GM23338 (cell line): ENCODE data around the gene NUCB1. TPM values are rescaled to one million over a fixed set of nuclear protein-coding genes. Genes with fewer than 3 reads are reported as not detected.

ENCODE experiments used
- ATAC-seq: fragments of 200-7000 bp; cut with Tn5 transposase; 3 replicates; pipeline ENCODE4 v1.9.1; 2020
- DNase-seq: peaks from one replicate; pipeline ENCODE4 v3.0.0-alpha.2; 2015; ENCODE audit warnings: low spot score
- H2AFZ ChIP-seq: fragments of 200-600 bp; sonication (generic); 2 replicates; pipeline ENCODE4 v1.8.0; 2016; ENCODE audit warnings: antibody characterized with exemption, mild to moderate bottlenecking, moderate library complexity
- H3F3A ChIP-seq: fragments of 200-600 bp; sonication (generic); replicated peaks from 2 replicates; pipeline ENCODE4 v1.8.0; 2017; ENCODE audit warnings: antibody characterized with exemption, mixed run types, low read depth
- H3K27ac ChIP-seq: fragments of 200-600 bp; sonication (generic); 2 replicates; pipeline ENCODE4 v1.6.1; 2016; ENCODE audit warnings: low read depth
- H3K27me3 ChIP-seq: fragments of 200-600 bp; sonication (generic); 2 replicates; pipeline ENCODE4 v1.8.0; 2016; ENCODE audit warnings: mild to moderate bottlenecking, mixed run types, moderate library complexity; ENCODE audit not compliant: insufficient read depth
- H3K36me3 ChIP-seq: fragments of 200-600 bp; sonication (generic); 2 replicates; pipeline ENCODE4 v1.8.0; 2016; ENCODE audit warnings: mild to moderate bottlenecking; ENCODE audit not compliant: insufficient read depth
- H3K4me1 ChIP-seq: fragments of 200-600 bp; sonication (generic); 2 replicates; pipeline ENCODE4 v1.8.0; 2016; ENCODE audit warnings: mild to moderate bottlenecking, moderate library complexity; ENCODE audit not compliant: insufficient read depth
- H3K4me2 ChIP-seq: fragments of 200-600 bp; sonication (generic); 2 replicates; pipeline ENCODE4 v1.7.1; 2017; ENCODE audit warnings: mixed run types
- H3K4me3 ChIP-seq: fragments of 200-600 bp; sonication (generic); 2 replicates; pipeline ENCODE4 v1.6.1; 2016; ENCODE audit warnings: mixed run types
- H3K79me2 ChIP-seq: fragments of 200-600 bp; sonication (generic); replicated peaks from 2 replicates; pipeline ENCODE4 v1.8.0; 2017; ENCODE audit warnings: mild to moderate bottlenecking; ENCODE audit not compliant: insufficient read depth
- H3K9me2 ChIP-seq: fragments of 200-600 bp; sonication (generic); 2 replicates; pipeline ENCODE4 v1.8.0; 2017; ENCODE audit not compliant: insufficient read depth
- H4K20me1 ChIP-seq: fragments of 200-600 bp; sonication (generic); replicated peaks from 2 replicates; pipeline ENCODE4 v1.8.0; 2017; ENCODE audit warnings: mild to moderate bottlenecking; ENCODE audit not compliant: insufficient read depth
- H3K27ac Mint-ChIP-seq: 2 replicates; pipeline ENCODE4 v1.8.0; 2020; ENCODE audit warnings: inconsistent platforms, mild to moderate bottlenecking, moderate library complexity, mixed read lengths
- H3K27me3 Mint-ChIP-seq: 3 replicates; pipeline ENCODE4 v1.8.0; 2022; ENCODE audit warnings: low read depth, mild to moderate bottlenecking, moderate library complexity, mixed read lengths, inconsistent platforms; ENCODE audit not compliant: insufficient read depth, poor library complexity
- H3K36me3 Mint-ChIP-seq: 3 replicates; pipeline ENCODE4 v1.8.0; 2021; ENCODE audit warnings: low read depth, mild to moderate bottlenecking, inconsistent platforms, moderate library complexity, mixed read lengths
- H3K4me1 Mint-ChIP-seq: 3 replicates; pipeline ENCODE4 v1.8.0; 2020; ENCODE audit warnings: mild to moderate bottlenecking, inconsistent platforms, mixed read lengths
- H3K4me3 Mint-ChIP-seq: 3 replicates; pipeline ENCODE4 v1.8.0; 2021; ENCODE audit warnings: moderate library complexity, mild to moderate bottlenecking, inconsistent platforms, mixed read lengths
- H3K9me3 Mint-ChIP-seq: 3 replicates; pipeline ENCODE4 v1.8.0; 2020; ENCODE audit warnings: moderate library complexity, mild to moderate bottlenecking, inconsistent platforms, mixed read lengths
- CREB1 ChIP-seq: fragments of 250-450 bp; sonication (Bioruptor Pico); IDR thresholded peaks from 2 replicates; pipeline ENCODE4 v1.5.0; 2020; ENCODE audit warnings: low read depth, mild to moderate bottlenecking, moderate library complexity
- EZH2 ChIP-seq: fragments of 200-600 bp; sonication (generic); IDR thresholded peaks from one replicate; pipeline ENCODE4 v1.8.0; 2017; ENCODE audit warnings: antibody characterized with exemption, mild to moderate bottlenecking, low read depth; ENCODE audit not compliant: unreplicated experiment
- EZH2phosphoT487 ChIP-seq: fragments of 200-600 bp; sonication (generic); IDR thresholded peaks from one replicate; pipeline ENCODE4 v1.8.1; 2018; ENCODE audit warnings: antibody characterized with exemption; ENCODE audit not compliant: unreplicated experiment
- JUNB ChIP-seq: IDR thresholded peaks from one replicate; pipeline ENCODE4 v1.6.1; 2016; ENCODE audit warnings: antibody characterized with exemption; ENCODE audit not compliant: unreplicated experiment
- NANOG ChIP-seq: IDR thresholded peaks from 2 replicates; pipeline ENCODE4 v1.6.1; 2016; ENCODE audit warnings: antibody characterized with exemption, borderline replicate concordance
- POLR2AphosphoS5 ChIP-seq: IDR thresholded peaks from 2 replicates; pipeline ENCODE4 v1.6.1; 2016; ENCODE audit warnings: antibody characterized with exemption, low read depth
- STAT1 ChIP-seq: IDR thresholded peaks from one replicate; pipeline ENCODE4 v1.6.1; 2016; ENCODE audit warnings: antibody characterized with exemption; ENCODE audit not compliant: unreplicated experiment
- ZNF114 ChIP-seq: fragments of 250-450 bp; sonication (Bioruptor Pico); IDR thresholded peaks from 2 replicates; pipeline ENCODE4 v1.5.0; 2020; ENCODE audit warnings: mild to moderate bottlenecking, moderate library complexity
- ZNF331 ChIP-seq: fragments of 250-450 bp; sonication (Bioruptor Pico); IDR thresholded peaks from 2 replicates; pipeline ENCODE4 v1.5.0; 2020; ENCODE audit warnings: low read depth, mild to moderate bottlenecking, moderate library complexity
- polyA plus RNA-seq: library from polyadenylated mRNA; unstranded; fragments of >200 nt; fragmentation: Nextera tagmentation; extraction: Ambion mirVana; gene quantifications from 2 replicates; pipeline ENCODE4 v1.2.1, GENCODE V29; 2016
- total RNA-seq: library from RNA; depleted of rRNA; stranded (reverse); fragments of >200 nt; shearing (Covaris generic); gene quantifications from 2 replicates; pipeline ENCODE4 v1.2.3, GENCODE V29; 2014
- TF ChIP-seq, protein P1 (sequence below): IDR thresholded peaks from one replicate; pipeline ENCODE4 v1.6.1; 2018; ENCODE audit warnings: antibody characterized with exemption; ENCODE audit not compliant: unreplicated experiment
- TF ChIP-seq, protein P2 (sequence below): IDR thresholded peaks from 2 replicates; pipeline ENCODE4 v1.6.1; 2016; ENCODE audit warnings: antibody characterized with exemption
- TF ChIP-seq, protein P3 (sequence below), 2 experiments: fragments of 200-600 bp in 1 of 2; sonication (generic) in 1 of 2; conservative IDR thresholded peaks; 2 replicates each; pipeline versions ENCODE4 v1.5.1 to v1.6.1; 2016 to 2017; ENCODE audit warnings: antibody characterized with exemption in 2 of 2, low read depth in 2 of 2, mild to moderate bottlenecking in 2 of 2, moderate library complexity in 1 of 2

NUCB1 gene
- total and polyA plus RNA-seq, 2 experiments from 2014 or later = 57.1 to 163 TPM

DNA sequence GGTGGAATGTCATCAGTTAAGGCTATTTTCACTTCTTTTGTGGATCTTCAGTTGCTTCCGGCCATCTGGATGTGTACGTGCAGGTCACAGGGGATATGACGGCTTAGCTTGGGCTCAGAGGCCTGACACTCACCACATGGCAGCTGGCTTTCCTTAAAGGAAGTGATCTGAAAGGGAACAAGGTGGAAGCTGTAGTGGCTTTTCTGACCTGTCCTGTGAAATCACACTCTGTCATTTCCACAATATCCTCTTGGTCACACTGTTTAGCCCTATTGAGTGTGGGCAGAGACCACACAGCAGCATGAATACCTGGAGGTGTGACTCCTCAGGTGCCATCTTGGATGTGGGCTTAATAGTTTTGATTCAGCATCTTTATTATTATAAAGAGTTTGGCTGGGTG is 50.0 kb downstream of the NUCB1 start (continued):
- TF ChIP-seq, protein P1, sequence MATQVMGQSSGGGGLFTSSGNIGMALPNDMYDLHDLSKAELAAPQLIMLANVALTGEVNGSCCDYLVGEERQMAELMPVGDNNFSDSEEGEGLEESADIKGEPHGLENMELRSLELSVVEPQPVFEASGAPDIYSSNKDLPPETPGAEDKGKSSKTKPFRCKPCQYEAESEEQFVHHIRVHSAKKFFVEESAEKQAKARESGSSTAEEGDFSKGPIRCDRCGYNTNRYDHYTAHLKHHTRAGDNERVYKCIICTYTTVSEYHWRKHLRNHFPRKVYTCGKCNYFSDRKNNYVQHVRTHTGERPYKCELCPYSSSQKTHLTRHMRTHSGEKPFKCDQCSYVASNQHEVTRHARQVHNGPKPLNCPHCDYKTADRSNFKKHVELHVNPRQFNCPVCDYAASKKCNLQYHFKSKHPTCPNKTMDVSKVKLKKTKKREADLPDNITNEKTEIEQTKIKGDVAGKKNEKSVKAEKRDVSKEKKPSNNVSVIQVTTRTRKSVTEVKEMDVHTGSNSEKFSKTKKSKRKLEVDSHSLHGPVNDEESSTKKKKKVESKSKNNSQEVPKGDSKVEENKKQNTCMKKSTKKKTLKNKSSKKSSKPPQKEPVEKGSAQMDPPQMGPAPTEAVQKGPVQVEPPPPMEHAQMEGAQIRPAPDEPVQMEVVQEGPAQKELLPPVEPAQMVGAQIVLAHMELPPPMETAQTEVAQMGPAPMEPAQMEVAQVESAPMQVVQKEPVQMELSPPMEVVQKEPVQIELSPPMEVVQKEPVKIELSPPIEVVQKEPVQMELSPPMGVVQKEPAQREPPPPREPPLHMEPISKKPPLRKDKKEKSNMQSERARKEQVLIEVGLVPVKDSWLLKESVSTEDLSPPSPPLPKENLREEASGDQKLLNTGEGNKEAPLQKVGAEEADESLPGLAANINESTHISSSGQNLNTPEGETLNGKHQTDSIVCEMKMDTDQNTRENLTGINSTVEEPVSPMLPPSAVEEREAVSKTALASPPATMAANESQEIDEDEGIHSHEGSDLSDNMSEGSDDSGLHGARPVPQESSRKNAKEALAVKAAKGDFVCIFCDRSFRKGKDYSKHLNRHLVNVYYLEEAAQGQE = no peak
- TF ChIP-seq NANOG = no peak
- TF ChIP-seq ZNF114 = no peak
- TF ChIP-seq ZNF331 = no peak
- no peak for TF ChIP-seq EZH2phosphoT487
- TF ChIP-seq STAT1 = no peak
- TF ChIP-seq CREB1 (CRISPR knock-in tag) = no peak
- TF ChIP-seq POLR2AphosphoS5 = no peak

DNA sequence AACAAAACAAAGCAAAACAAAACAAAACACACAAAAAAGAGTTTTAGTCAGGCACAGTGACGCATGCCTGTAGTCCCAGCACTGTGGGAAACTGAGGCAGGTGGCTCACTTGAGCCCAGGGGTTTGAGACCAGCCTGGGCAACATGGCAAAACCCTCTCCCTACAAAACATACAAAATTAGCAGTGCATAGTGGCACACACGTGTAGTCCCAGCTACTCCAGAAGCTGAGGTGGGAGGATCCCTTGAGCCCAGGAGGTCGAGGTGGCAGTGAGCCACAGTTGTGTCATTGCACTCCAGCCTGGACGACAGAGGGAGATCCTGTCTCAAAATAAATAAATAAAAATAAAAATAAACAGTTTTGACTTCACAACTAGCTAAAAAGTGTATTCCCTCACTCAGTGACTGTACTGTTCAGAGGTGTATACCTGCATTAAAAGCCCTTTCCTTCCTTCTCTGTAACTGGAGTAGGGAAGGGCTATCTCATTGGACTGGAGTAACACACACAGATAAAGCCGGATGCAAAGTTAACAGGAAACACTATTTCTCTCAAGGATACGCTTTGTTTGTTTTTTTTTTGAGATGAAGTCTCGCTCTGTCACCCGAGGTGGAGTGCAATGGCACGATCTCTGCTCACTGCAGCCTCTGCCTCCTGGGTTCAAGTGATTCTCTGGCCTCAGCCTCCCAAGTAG is 50.9 kb downstream of the NUCB1 start:
- Mint-ChIP-seq H3K36me3 (peaks cover 14% of the 10 kb centered on the region), H3K4me1 (peaks cover 11% of the 10 kb centered on the region), H3K4me3 (no peak overlapping the region), H3K9me3 (peaks cover 23% of the 10 kb centered on the region), H3K27ac (no peak overlapping the region), H3K27me3 (peaks cover 20% of the 10 kb centered on the region)
- Histone ChIP-seq H3K27ac (no peak overlapping the region), H3K4me1 (peaks cover 7% of the 10 kb centered on the region; the same call in 1 of the 2 replicates), H3F3A (peaks cover 5% of the 10 kb centered on the region; the same call in 1 of the 2 replicates), H3K27me3 (no peaks in the 10 kb centered on the region), H3K79me2 (peaks cover 10% of the 10 kb centered on the region), H3K9me2 (no peaks in the 10 kb centered on the region), H3K4me3 (no peak overlapping the region), H3K36me3 (no peaks in the 10 kb centered on the region), H3K4me2 (no peak overlapping the region), H4K20me1 (0 out of 2 replicates have a peak, but pooled peaks cover 2% of the 10 kb centered on the region), H2AFZ (peak overlapping the region; percentile 28; the same call in 1 of the 2 replicates)
- DNase-seq = no peak
- TF ChIP-seq STAT1 = no peak
- TF ChIP-seq ZNF114 = no peak
- TF ChIP-seq CREB1 (CRISPR knock-in tag) = no peak
- TF ChIP-seq, protein P2, sequence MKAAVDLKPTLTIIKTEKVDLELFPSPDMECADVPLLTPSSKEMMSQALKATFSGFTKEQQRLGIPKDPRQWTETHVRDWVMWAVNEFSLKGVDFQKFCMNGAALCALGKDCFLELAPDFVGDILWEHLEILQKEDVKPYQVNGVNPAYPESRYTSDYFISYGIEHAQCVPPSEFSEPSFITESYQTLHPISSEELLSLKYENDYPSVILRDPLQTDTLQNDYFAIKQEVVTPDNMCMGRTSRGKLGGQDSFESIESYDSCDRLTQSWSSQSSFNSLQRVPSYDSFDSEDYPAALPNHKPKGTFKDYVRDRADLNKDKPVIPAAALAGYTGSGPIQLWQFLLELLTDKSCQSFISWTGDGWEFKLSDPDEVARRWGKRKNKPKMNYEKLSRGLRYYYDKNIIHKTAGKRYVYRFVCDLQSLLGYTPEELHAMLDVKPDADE = no peak
- no peak for TF ChIP-seq NANOG
- no peak for TF ChIP-seq JUNB
- TF ChIP-seq ZNF331 = no peak
- no peak for TF ChIP-seq EZH2
- TF ChIP-seq, protein P1 = no peak
- TF ChIP-seq, protein P3, sequence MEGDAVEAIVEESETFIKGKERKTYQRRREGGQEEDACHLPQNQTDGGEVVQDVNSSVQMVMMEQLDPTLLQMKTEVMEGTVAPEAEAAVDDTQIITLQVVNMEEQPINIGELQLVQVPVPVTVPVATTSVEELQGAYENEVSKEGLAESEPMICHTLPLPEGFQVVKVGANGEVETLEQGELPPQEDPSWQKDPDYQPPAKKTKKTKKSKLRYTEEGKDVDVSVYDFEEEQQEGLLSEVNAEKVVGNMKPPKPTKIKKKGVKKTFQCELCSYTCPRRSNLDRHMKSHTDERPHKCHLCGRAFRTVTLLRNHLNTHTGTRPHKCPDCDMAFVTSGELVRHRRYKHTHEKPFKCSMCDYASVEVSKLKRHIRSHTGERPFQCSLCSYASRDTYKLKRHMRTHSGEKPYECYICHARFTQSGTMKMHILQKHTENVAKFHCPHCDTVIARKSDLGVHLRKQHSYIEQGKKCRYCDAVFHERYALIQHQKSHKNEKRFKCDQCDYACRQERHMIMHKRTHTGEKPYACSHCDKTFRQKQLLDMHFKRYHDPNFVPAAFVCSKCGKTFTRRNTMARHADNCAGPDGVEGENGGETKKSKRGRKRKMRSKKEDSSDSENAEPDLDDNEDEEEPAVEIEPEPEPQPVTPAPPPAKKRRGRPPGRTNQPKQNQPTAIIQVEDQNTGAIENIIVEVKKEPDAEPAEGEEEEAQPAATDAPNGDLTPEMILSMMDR (conservative IDR thresholded peaks at IDR 0.05; ENCODE audit: low read depth in 2 of 2) = no peak
- no peak for TF ChIP-seq POLR2AphosphoS5
- no peak for ATAC-seq
